ENCODE results near the gene MCCC1. TPM values are rescaled to one million over a fixed set of nuclear protein-coding genes. Genes with fewer than 3 reads are reported as not detected.

The MCCC1 gene
- total and polyA plus RNA-seq, 2 donors: 22.0 to 43.1 TPM

GRCh38 chr3:182978387-182978786 is 120.9 kb downstream of the MCCC1 start:
- no peaks in the 10 kb centered on the region for H3K36me3 ChIP-seq (ENCODE audit: control insufficient read depth in 2 of 2, insufficient read depth in 2 of 2, low read length in 1 of 2)
- peaks cover 9 to 19% of the 10 kb centered on the region in 2 donors for H3K4me1 ChIP-seq (ENCODE audit: control insufficient read depth in 2 of 2, insufficient read depth in 2 of 2, low read length in 2 of 2)
- no peaks in the 10 kb centered on the region for H3K27me3 ChIP-seq (ENCODE audit: control insufficient read depth in 2 of 2, insufficient read depth in 1 of 2, low read length in 1 of 2)
- no peak overlapping the region for H3K4me3 ChIP-seq (ENCODE audit: low read length in 2 of 2)
- 94% methylated on average over 5 of the region's 5 CpGs for WGBS
- H3K9me3 ChIP-seq (ENCODE audit: control insufficient read depth in 2 of 2, insufficient read depth in 1 of 2, low read length in 1 of 2): no peaks in the 10 kb centered on the region
- DNase-seq (ENCODE audit: low read depth in 6 of 9, low spot score in 9 of 9): no peak
- H3K27ac ChIP-seq (ENCODE audit: low read depth in 1 of 2, low read length in 1 of 2): no peak overlapping the region

DNA sequence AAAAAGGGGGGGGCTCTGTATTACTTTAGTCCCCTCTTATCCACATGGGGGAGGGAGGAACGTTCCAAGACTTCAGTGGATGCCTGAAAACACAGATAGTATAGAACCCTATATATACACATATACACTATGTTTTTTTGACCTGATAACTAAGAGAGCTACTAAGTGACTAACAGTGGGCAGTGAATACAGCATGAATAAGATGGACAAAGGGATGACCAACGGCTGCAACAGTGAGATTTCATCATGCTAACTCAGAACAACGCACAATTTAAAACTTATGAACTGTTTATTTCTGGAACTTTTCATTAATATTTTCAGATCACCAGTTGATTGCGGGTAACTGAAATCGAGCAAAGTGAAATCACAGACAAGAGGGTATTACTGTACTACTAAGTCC is 126.2 kb downstream of the MCCC1 start:
- no peaks in the 10 kb centered on the region for H3K36me3 ChIP-seq (ENCODE audit: control insufficient read depth in 2 of 2, insufficient read depth in 2 of 2, low read length in 1 of 2)
- no peak overlapping the region for H3K27ac ChIP-seq (ENCODE audit: low read depth in 1 of 2, low read length in 1 of 2)
- no peak for DNase-seq (ENCODE audit: low read depth in 6 of 9, low spot score in 9 of 9)
- H3K9me3 ChIP-seq (ENCODE audit: control insufficient read depth in 2 of 2, insufficient read depth in 1 of 2, low read length in 1 of 2): no peaks in the 10 kb centered on the region
- H3K27me3 ChIP-seq (ENCODE audit: control insufficient read depth in 2 of 2, insufficient read depth in 1 of 2, low read length in 1 of 2): no peaks in the 10 kb centered on the region
- WGBS: 99% methylated on average over 5 of the region's 5 CpGs
- no peak overlapping the region for H3K4me3 ChIP-seq (ENCODE audit: low read length in 2 of 2)
- peaks cover 0 to 1% of the 10 kb centered on the region in 2 donors for H3K4me1 ChIP-seq (ENCODE audit: control insufficient read depth in 2 of 2, insufficient read depth in 2 of 2, low read length in 2 of 2)

GRCh38 chr3:182972387-182972786 is 126.9 kb downstream of the MCCC1 start:
- Histone ChIP-seq H3K27me3 (ENCODE audit: control insufficient read depth in 2 of 2, insufficient read depth in 1 of 2, low read length in 1 of 2) (no peaks in the 10 kb centered on the region), H3K9me3 (ENCODE audit: control insufficient read depth in 2 of 2, insufficient read depth in 1 of 2, low read length in 1 of 2) (no peaks in the 10 kb centered on the region), H3K27ac (ENCODE audit: low read depth in 1 of 2, low read length in 1 of 2) (no peak overlapping the region), H3K4me3 (ENCODE audit: low read length in 2 of 2) (no peak overlapping the region), H3K4me1 (ENCODE audit: control insufficient read depth in 2 of 2, insufficient read depth in 2 of 2, low read length in 2 of 2) (peaks cover 0 to 4% of the 10 kb centered on the region in 2 donors), H3K36me3 (ENCODE audit: control insufficient read depth in 2 of 2, insufficient read depth in 2 of 2, low read length in 1 of 2) (no peaks in the 10 kb centered on the region)
- no peak for DNase-seq (ENCODE audit: low read depth in 6 of 9, low spot score in 9 of 9)
- WGBS: 97% methylated on average over 6 of the region's 6 CpGs

DNA sequence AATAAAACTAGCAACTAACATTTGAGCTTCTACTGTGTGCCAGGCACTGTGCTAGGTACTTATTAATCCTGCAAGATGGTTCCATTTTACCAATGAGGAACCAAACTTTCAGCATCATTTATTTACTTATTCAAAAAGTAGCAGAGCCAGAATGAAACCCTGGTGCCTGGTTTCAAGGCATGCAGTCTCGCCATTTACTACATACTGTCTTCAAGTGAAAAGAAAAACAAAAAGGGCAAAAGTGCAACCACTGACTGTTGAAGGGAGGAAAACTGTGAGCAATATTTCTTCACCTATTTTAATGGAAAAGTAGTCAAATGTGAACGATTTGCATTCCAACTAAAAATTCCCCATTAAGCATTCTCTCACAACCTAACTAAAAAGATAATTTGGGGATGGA is 127.7 kb downstream of the MCCC1 start:
- no peaks in the 10 kb centered on the region for H3K36me3 ChIP-seq (ENCODE audit: control insufficient read depth in 2 of 2, insufficient read depth in 2 of 2, low read length in 1 of 2)
- peaks cover 0 to 4% of the 10 kb centered on the region in 2 donors for H3K4me1 ChIP-seq (ENCODE audit: control insufficient read depth in 2 of 2, insufficient read depth in 2 of 2, low read length in 2 of 2)
- DNase-seq (ENCODE audit: low read depth in 6 of 9, low spot score in 9 of 9): no peak
- no peaks in the 10 kb centered on the region for H3K27me3 ChIP-seq (ENCODE audit: control insufficient read depth in 2 of 2, insufficient read depth in 1 of 2, low read length in 1 of 2)
- no peaks in the 10 kb centered on the region for H3K9me3 ChIP-seq (ENCODE audit: control insufficient read depth in 2 of 2, insufficient read depth in 1 of 2, low read length in 1 of 2)
- 92% methylated on average over 2 of the region's 2 CpGs for WGBS
- H3K27ac ChIP-seq (ENCODE audit: low read depth in 1 of 2, low read length in 1 of 2): no peak overlapping the region
- H3K4me3 ChIP-seq (ENCODE audit: low read length in 2 of 2): no peak overlapping the region

DNA sequence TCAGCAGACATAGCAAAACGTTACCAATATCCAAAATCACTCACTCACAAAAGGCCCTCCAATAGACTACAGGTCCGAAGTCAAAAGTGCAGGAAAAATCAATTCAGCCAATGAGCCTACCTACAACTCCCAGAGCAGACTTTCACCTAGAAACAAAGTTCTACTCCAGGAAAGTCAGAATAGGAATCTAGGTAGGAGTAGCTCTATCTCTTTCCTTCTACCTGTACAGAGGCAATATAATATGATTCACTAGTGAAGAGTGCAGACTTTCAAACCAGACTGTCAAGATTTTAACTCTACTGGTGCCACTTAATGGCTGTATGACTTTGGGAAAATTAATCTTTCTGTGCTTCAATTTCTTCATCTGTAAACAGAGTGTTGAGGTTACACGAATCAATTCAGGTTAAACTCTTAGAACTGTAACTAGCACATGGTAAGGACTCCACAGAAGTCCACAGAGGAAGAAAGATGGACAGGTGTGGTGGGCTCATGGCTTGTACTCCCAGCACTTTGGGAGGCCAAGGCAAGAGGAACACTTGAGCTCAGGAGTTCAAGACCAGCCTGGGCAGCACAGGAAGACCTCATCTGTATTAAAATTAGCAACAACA is 128.4 kb downstream of the MCCC1 start:
- Histone ChIP-seq H3K9me3 (ENCODE audit: control insufficient read depth in 2 of 2, insufficient read depth in 1 of 2, low read length in 1 of 2) (no peaks in the 10 kb centered on the region), H3K27ac (ENCODE audit: low read depth in 1 of 2, low read length in 1 of 2) (no peak overlapping the region), H3K36me3 (ENCODE audit: control insufficient read depth in 2 of 2, insufficient read depth in 2 of 2, low read length in 1 of 2) (no peaks in the 10 kb centered on the region), H3K4me3 (ENCODE audit: low read length in 2 of 2) (no peak overlapping the region), H3K27me3 (ENCODE audit: control insufficient read depth in 2 of 2, insufficient read depth in 1 of 2, low read length in 1 of 2) (no peaks in the 10 kb centered on the region), H3K4me1 (ENCODE audit: control insufficient read depth in 2 of 2, insufficient read depth in 2 of 2, low read length in 2 of 2) (peaks cover 0 to 4% of the 10 kb centered on the region in 2 donors)
- DNase-seq (ENCODE audit: low read depth in 6 of 9, low spot score in 9 of 9): no peak
- WGBS: 97% methylated on average over 3 of the region's 3 CpGs

DNA sequence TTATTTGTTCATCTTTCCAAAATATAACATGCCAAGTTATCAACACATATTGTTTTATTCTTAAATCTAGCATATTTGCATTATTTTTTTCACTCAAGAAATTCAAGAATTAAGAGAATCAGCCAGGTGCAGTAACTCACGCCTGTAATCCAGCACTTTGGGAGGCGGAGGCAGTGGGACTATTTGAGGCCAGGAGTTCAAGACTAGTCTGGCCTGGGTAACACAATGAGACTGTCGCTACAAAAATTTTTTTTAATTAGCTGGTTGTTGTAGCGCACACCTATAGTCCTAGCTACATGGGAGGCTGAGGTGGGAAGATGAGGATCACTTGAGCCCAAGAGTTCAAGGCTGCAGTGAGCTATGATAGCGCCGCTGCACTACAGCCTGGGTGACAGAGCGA is 129.4 kb downstream of the MCCC1 start:
- Histone ChIP-seq H3K4me1 (ENCODE audit: control insufficient read depth in 2 of 2, insufficient read depth in 2 of 2, low read length in 2 of 2) (peaks cover 0 to 4% of the 10 kb centered on the region in 2 donors), H3K36me3 (ENCODE audit: control insufficient read depth in 2 of 2, insufficient read depth in 2 of 2, low read length in 1 of 2) (no peaks in the 10 kb centered on the region), H3K27ac (ENCODE audit: low read depth in 1 of 2, low read length in 1 of 2) (no peak overlapping the region), H3K4me3 (ENCODE audit: low read length in 2 of 2) (no peak overlapping the region), H3K9me3 (ENCODE audit: control insufficient read depth in 2 of 2, insufficient read depth in 1 of 2, low read length in 1 of 2) (no peaks in the 10 kb centered on the region), H3K27me3 (ENCODE audit: control insufficient read depth in 2 of 2, insufficient read depth in 1 of 2, low read length in 1 of 2) (no peaks in the 10 kb centered on the region)
- no peak for DNase-seq (ENCODE audit: low read depth in 6 of 9, low spot score in 9 of 9)
- 91% methylated on average over 7 of the region's 7 CpGs for WGBS

GRCh38 chr3:182969277-182969676 is 130.0 kb downstream of the MCCC1 start:
- H3K36me3 ChIP-seq (ENCODE audit: control insufficient read depth in 2 of 2, insufficient read depth in 2 of 2, low read length in 1 of 2): no peaks in the 10 kb centered on the region
- H3K27me3 ChIP-seq (ENCODE audit: control insufficient read depth in 2 of 2, insufficient read depth in 1 of 2, low read length in 1 of 2): no peaks in the 10 kb centered on the region
- no peak overlapping the region for H3K4me3 ChIP-seq (ENCODE audit: low read length in 2 of 2)
- no peaks in the 10 kb centered on the region for H3K9me3 ChIP-seq (ENCODE audit: control insufficient read depth in 2 of 2, insufficient read depth in 1 of 2, low read length in 1 of 2)
- no peak for DNase-seq (ENCODE audit: low read depth in 6 of 9, low spot score in 9 of 9)
- H3K4me1 ChIP-seq (ENCODE audit: control insufficient read depth in 2 of 2, insufficient read depth in 2 of 2, low read length in 2 of 2): peaks cover 0 to 4% of the 10 kb centered on the region in 2 donors
- H3K27ac ChIP-seq (ENCODE audit: low read depth in 1 of 2, low read length in 1 of 2): no peak overlapping the region

DNA sequence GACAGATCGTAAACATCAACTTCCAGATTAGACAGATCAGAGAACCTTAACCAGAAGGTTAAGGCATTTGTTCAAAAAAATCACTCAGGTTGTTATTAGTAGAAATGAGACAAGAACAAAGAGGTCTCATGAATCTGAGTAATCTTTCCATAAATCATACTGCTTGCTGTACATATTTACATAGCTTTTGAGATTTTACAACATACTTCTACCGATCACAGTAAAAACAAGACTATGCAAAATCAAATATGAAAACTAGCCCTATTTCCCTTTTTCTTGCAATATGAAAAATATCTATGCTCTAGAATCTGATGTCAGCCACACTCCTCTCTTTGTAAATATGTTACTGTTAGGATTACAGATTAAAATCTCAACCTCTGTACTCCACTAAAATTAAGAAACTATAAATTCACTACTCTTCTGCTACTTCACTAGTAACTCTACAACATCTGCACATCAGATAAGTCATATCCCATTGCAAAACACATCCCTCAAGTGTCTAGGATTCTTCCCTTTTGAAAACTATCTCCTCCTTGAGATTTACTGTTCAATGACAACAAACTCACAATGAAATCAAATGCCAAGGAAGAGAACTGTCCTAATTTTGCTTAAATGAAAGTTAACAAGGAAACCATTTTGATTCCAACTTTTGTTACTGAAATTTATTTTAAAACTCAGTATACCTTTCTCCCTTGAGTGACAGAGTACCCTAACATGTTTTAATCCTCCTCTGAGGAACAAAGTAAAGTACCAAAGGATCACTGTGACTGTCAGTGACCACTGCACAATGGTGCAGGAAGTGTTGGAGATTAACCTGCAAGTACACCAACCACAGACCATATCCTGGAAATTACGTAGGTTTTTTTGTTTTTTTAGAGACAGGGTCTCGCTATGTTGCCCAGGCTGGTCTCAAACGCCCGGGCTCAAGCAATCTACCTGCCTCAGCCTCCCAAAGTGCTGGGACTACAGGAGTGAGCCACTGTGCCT is 131.8 kb downstream of the MCCC1 start:
- H3K27ac ChIP-seq (ENCODE audit: low read depth in 1 of 2, low read length in 1 of 2): no peak overlapping the region
- H3K4me1 ChIP-seq (ENCODE audit: control insufficient read depth in 2 of 2, insufficient read depth in 2 of 2, low read length in 2 of 2): peaks cover 0 to 4% of the 10 kb centered on the region in 2 donors
- H3K9me3 ChIP-seq (ENCODE audit: control insufficient read depth in 2 of 2, insufficient read depth in 1 of 2, low read length in 1 of 2): no peaks in the 10 kb centered on the region
- WGBS: 74% methylated on average over 6 of the region's 6 CpGs
- peak in 3 of 9 donors; percentile 13 to 44 (median 24) for DNase-seq (ENCODE audit: low read depth in 6 of 9, low spot score in 9 of 9)
- peaks cover 0 to 7% of the 10 kb centered on the region in 2 donors for H3K36me3 ChIP-seq (ENCODE audit: control insufficient read depth in 2 of 2, insufficient read depth in 2 of 2, low read length in 1 of 2)
- H3K4me3 ChIP-seq (ENCODE audit: low read length in 2 of 2): no peak overlapping the region
- H3K27me3 ChIP-seq (ENCODE audit: control insufficient read depth in 2 of 2, insufficient read depth in 1 of 2, low read length in 1 of 2): no peaks in the 10 kb centered on the region

GRCh38 chr3:182965861-182966366 is 133.4 kb downstream of the MCCC1 start:
- H3K27me3 ChIP-seq (ENCODE audit: control insufficient read depth in 2 of 2, insufficient read depth in 1 of 2, low read length in 1 of 2): no peaks in the 10 kb centered on the region
- WGBS: 95% methylated on average over 9 of the region's 9 CpGs
- H3K4me1 ChIP-seq (ENCODE audit: control insufficient read depth in 2 of 2, insufficient read depth in 2 of 2, low read length in 2 of 2): peaks cover 0 to 4% of the 10 kb centered on the region in 2 donors
- peaks cover 0 to 9% of the 10 kb centered on the region in 2 donors for H3K36me3 ChIP-seq (ENCODE audit: control insufficient read depth in 2 of 2, insufficient read depth in 2 of 2, low read length in 1 of 2)
- H3K27ac ChIP-seq (ENCODE audit: low read depth in 1 of 2, low read length in 1 of 2): no peak overlapping the region
- no peak overlapping the region for H3K4me3 ChIP-seq (ENCODE audit: low read length in 2 of 2)
- H3K9me3 ChIP-seq (ENCODE audit: control insufficient read depth in 2 of 2, insufficient read depth in 1 of 2, low read length in 1 of 2): no peaks in the 10 kb centered on the region
- DNase-seq (ENCODE audit: low read depth in 6 of 9, low spot score in 9 of 9): no peak

Measured in thymus (tissue), 11 donors.